Activated naive CD4-positive, alpha-beta T cell treated with anti-CD3 and anti-CD28 coated beads, Interleukin-2, amount 10 ng/mL, durations not matched to agents 5 hours and 36 hours (primary cell): Measurements from ENCODE around the gene MCM7. TPM values are rescaled to one million over a fixed set of nuclear protein-coding genes. Genes with fewer than 3 reads are reported as not detected.

Experiments
- microRNA-seq: library from miRNA; unstranded; fragments of <30 nt; microRNA quantifications from one replicate; pipeline ENCODE4 v1.2.0, GENCODE V29; 2022; ENCODE audit warnings: borderline microRNAs expressed, borderline replicate concordance
- total RNA-seq, 2 experiments: library from RNA; stranded (reverse); gene quantifications; one replicate each; pipeline ENCODE4 v1.2.3, GENCODE V29; 2021

MCM7 gene
- 100 to 1,000 TPM; 219 to 229 TPM for total RNA-seq

DNA sequence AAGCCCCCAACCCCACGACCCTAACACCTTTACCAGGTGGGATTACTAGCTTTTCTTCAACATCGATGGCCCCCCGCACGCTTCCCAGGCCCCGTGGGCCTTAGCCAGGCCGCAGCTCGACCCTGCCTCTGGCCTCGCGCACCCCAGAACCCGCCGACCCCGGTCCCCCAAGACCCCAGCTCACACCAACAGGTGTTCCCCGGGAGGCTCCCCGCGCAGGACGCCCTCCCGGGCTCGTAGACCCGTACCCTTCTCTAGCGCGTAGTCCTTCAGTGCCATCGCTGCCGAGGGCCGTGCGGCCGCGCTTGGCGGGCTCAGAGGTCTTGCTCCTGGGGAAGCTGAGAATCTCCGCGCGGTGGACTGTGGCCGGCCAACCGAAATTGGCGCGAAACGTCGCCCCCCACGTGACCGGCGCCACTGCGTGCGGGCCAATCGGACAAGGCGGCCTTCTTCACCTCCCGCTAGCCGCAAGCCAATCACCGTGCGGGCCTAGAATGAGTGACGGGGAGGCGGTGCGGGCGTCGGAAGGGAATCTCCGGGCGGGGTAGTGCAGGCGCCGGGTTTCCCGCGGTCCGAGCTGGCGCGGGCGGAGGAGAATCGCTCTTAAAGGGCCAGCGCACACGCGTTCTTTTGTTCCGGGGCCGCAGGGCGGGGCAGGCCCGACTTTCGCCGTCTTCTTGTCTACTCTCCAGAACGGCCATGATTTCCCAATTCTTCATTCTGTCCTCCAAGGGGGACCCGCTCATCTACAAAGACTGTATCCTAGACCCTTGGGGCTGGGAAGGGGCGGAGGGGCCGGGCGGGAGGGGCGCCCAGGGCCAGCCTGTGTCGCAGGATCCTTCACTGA lies at the start of gene MCM7, which contains the start of gene AP4M1:
MCM7 (minus strand) TSS at position 382 of the 847 bp plus-strand sequence; CDS start at position 279, 103 bp downstream.
AP4M1 (plus strand) TSS at position 628 of the 847 bp plus-strand sequence; CDS start at position 700, 72 bp downstream.

GRCh38 chr7:100148559-100149328 lies 47.5 kb upstream of the MCM7 start, which contains the start of gene LAMTOR4:
Gene LAMTOR4 (plus strand): TSS chr7:100148918. CDS start chr7:100148973, 55 bp downstream.

GRCh38 chr7:100126931-100127865 lies 26.0 kb upstream of the MCM7 start, which contains the start of gene MBLAC1:
Gene MBLAC1 (plus strand): TSS chr7:100126967. CDS start chr7:100127396, 429 bp downstream.

GRCh38 chr7:100119072-100119969 lies 18.1 kb upstream of the MCM7 start, which contains the start of the genes CNPY4 and TAF6:
Gene CNPY4 (plus strand): TSS chr7:100119634. CDS start chr7:100119745, 111 bp downstream.
Gene TAF6 (minus strand): TSS chr7:100119358. CDS start chr7:100114209, 5,149 bp downstream.

GRCh38 chr7:100088621-100089457 lies 12.4 kb downstream of the MCM7 start, which contains the start of gene COPS6:
Gene COPS6 (plus strand): TSS chr7:100088969. CDS start chr7:100088991, 22 bp downstream.

GRCh38 chr7:100081535-100082102 lies 19.6 kb downstream of the MCM7 start, which contains the start of gene ZNF3:
Gene ZNF3 (minus strand): TSS chr7:100081723. CDS start chr7:100077357, 4,366 bp downstream.

GRCh38 chr7:100049441-100050291 lies 51.5 kb downstream of the MCM7 start, which contains the start of gene ZSCAN21:
Gene ZSCAN21 (plus strand): TSS chr7:100049774. CDS start chr7:100057007, 7,233 bp downstream.

Small RNA genes within 50 kb of the gene (microRNA-seq; reads per million reads assigned to microRNA genes)
- gene MIR106B (1,154 reads per million, percentile 89 among the genes with 10 or more reads in this experiment), gene MIR25 (176 reads per million, percentile 77 among the genes with 10 or more reads in this experiment), gene MIR93 (8,342 reads per million, percentile 97 among the genes with 10 or more reads in this experiment)

Other genes starting within 250 kb of the MCM7 start
- under 1 TPM in 1 of 2 experiments, not detected in 1; 0.25 TPM for gene OR2AE1, start 224.4 kb downstream of the MCM7 start, total RNA-seq
- 10 to 100 TPM; 33.9 to 35.2 TPM for gene TRIM4, start 181.9 kb downstream of the MCM7 start, total RNA-seq
- not detected for gene GJC3, start 171.8 kb downstream of the MCM7 start, total RNA-seq
- gene AZGP1, start 125.4 kb downstream of the MCM7 start, total RNA-seq: not detected
- gene ZKSCAN1, start 85.8 kb downstream of the MCM7 start, total RNA-seq: 10 to 100 TPM; 61.8 to 68.2 TPM
- 1 to 10 TPM; 6.7 to 7.3 TPM for gene ZSCAN21, start 51.6 kb downstream of the MCM7 start, total RNA-seq
- 10 to 100 TPM; 21.2 to 23.0 TPM for gene ZNF3, start 19.7 kb downstream of the MCM7 start, total RNA-seq
- 10 to 100 TPM; 67.0 to 69.1 TPM for gene COPS6, start 12.4 kb downstream of the MCM7 start, total RNA-seq
- gene AP4M1, start 246 bp upstream of the MCM7 start, total RNA-seq: 10 to 100 TPM; 12.0 to 13.8 TPM
- 10 to 100 TPM; 49.0 to 53.3 TPM for gene TAF6, start 18.0 kb upstream of the MCM7 start, total RNA-seq
- 10 to 100 TPM; 35.7 to 40.9 TPM for gene CNPY4, start 18.2 kb upstream of the MCM7 start, total RNA-seq
- gene MBLAC1, start 25.6 kb upstream of the MCM7 start, total RNA-seq: 1 to 10 TPM; 3.0 to 4.3 TPM
- 100 to 1,000 TPM; 170 to 180 TPM for gene LAMTOR4, start 47.5 kb upstream of the MCM7 start, total RNA-seq
- 10 to 100 TPM; 52.0 to 52.2 TPM for gene TRAPPC14, start 57.3 kb upstream of the MCM7 start, total RNA-seq
- gene GAL3ST4, start 67.2 kb upstream of the MCM7 start, total RNA-seq: 10 to 100 TPM; 14.8 to 14.9 TPM
- 10 to 100 TPM; 15.6 to 15.7 TPM for gene GPC2, start 76.0 kb upstream of the MCM7 start, total RNA-seq
- gene STAG3, start 76.5 kb upstream of the MCM7 start, total RNA-seq: 10 to 100 TPM; 15.7 to 16.1 TPM
- gene PVRIG, start 118.6 kb upstream of the MCM7 start, total RNA-seq: 10 to 100 TPM; 70.9 to 72.5 TPM
- gene SPDYE3, start 206.3 kb upstream of the MCM7 start, total RNA-seq: not detected